Measurements from ENCODE around the gene ZNF827.

ZNF827 gene

GRCh38 chr4:145719752-145720624, 218.6 kb downstream of the ZNF827 start:
- no peak for DNase-seq (ENCODE audit: low read depth)

- DNase-seq (ENCODE audit: low read depth): no peak
Observed at GRCh38 chr4:145716661-145717200, 221.9 kb downstream of the ZNF827 start.

GRCh38 chr4:145716200-145716599, 222.4 kb downstream of the ZNF827 start:
- DNase-seq (ENCODE audit: low read depth): no peak

- DNase-seq (ENCODE audit: low read depth): no peak
Observed at GRCh38 chr4:145709843-145710242, 228.8 kb downstream of the ZNF827 start.

GRCh38 chr4:145709336-145709735, 229.3 kb downstream of the ZNF827 start:
- no peak for DNase-seq (ENCODE audit: low read depth)

All from T-helper 22 cell (primary cell).